Measurements from ENCODE around the gene ZDHHC11. TPM values are rescaled to one million over a fixed set of nuclear protein-coding genes. Genes with fewer than 3 reads are reported as not detected.

ZDHHC11 gene
- total and polyA plus RNA-seq, 9 donors: 1.1 to 25.6 (median 4.7) TPM

- H3K36me3 ChIP-seq: no peaks in the 10 kb centered on the region
- no peaks in the 10 kb centered on the region for H3K27me3 ChIP-seq
- H3K9me3 ChIP-seq: no peaks in the 10 kb centered on the region
- intact Hi-C loops (cut with DNase I): no loop called here
- TF ChIP-seq POLR2A (IDR thresholded peaks at IDR 0.05): no peak
- WGBS, 3 donors: 29 to 52% (median 36%) methylated on average over 16 of the region's 16 CpGs
- no peak overlapping the region for H3K4me3 ChIP-seq
- H3K4me1 ChIP-seq (ENCODE audit: insufficient read depth): peaks cover under 1% of the 10 kb centered on the region
- no peak for DNase-seq
- H3K27ac ChIP-seq: no peak overlapping the region
Measured at GRCh38 chr5:859391-859790, 8.6 kb upstream of the ZDHHC11 start.

GRCh38 chr5:858726-859125 lies 7.9 kb upstream of the ZDHHC11 start:
- Histone ChIP-seq H3K27ac (no peak overlapping the region), H3K4me1 (ENCODE audit: insufficient read depth) (no peaks in the 10 kb centered on the region), H3K4me3 (no peak overlapping the region), H3K27me3 (no peaks in the 10 kb centered on the region), H3K9me3 (no peaks in the 10 kb centered on the region), H3K36me3 (no peaks in the 10 kb centered on the region)
- 86 to 92% (median 88%) methylated on average over 11 of the region's 11 CpGs for WGBS, 3 donors
- TF ChIP-seq POLR2A (IDR thresholded peaks at IDR 0.05) (no peak), EP300 (IDR thresholded peaks at IDR 0.05) (no peak), CTCF (IDR thresholded peaks at IDR 0.05) (no peak)
- peak in 1 of 5 donors; percentile 7 for DNase-seq
- intact Hi-C loops (cut with DNase I): no loop called here

DNA sequence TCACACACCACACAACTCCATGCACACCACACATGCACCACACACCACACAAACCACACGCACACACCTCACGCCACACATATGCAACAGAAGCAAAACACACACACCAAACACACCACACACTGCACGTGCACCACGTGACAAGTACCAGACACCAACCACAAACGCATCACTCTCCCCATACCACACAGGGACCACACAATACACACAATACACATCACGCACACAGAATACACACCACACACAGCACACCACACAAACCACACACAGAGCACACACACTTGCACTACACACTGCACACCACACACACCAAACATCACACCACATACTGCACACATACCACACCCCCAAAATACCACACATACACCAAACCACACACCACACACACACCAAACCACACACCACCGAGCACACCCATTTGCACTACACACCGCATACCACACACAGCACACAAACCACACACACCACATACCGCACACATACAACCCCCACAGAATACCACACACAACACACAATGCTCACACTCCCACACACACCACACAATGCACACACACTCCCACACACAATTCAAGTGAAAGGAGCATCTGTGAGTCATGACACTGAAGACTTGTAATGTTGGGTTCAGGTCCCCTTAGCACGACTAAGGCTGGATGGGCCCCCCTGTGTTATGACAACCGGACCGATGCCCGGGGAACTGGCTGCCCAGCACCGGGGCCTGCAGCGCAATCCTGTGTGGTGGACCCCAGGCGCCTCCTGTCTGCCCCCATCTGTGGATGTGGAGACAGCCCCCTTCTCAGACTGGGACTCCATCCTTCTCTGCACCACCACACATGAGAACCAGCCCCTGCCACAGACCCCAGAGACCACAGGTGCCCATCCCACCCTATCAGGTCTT lies 6.0 kb upstream of the ZDHHC11 start:
- Histone ChIP-seq H3K4me3 (no peak overlapping the region), H3K4me1 (ENCODE audit: insufficient read depth) (no peaks in the 10 kb centered on the region), H3K27me3 (no peaks in the 10 kb centered on the region), H3K9me3 (no peaks in the 10 kb centered on the region), H3K36me3 (no peaks in the 10 kb centered on the region), H3K27ac (no peak overlapping the region)
- intact Hi-C loops (cut with DNase I): no loop called here
- TF ChIP-seq EP300 (IDR thresholded peaks at IDR 0.05): no peak
- TF ChIP-seq POLR2A (IDR thresholded peaks at IDR 0.05): no peak
- no peak for TF ChIP-seq CTCF (IDR thresholded peaks at IDR 0.05)
- WGBS, 3 donors: 78 to 81% (median 78%) methylated on average over 16 of the region's 16 CpGs
- DNase-seq: peak in 1 of 5 donors; percentile 7

- no peaks in the 10 kb centered on the region for H3K9me3 ChIP-seq
- H3K27me3 ChIP-seq: no peaks in the 10 kb centered on the region
- H3K4me1 ChIP-seq (ENCODE audit: insufficient read depth): no peaks in the 10 kb centered on the region
- no peaks in the 10 kb centered on the region for H3K36me3 ChIP-seq
- peak in 1 of 5 donors; percentile 23 for DNase-seq
- 72 to 81% (median 78%) methylated on average over 21 of the region's 21 CpGs for WGBS, 3 donors
- no peak overlapping the region for H3K27ac ChIP-seq
- TF ChIP-seq CTCF (IDR thresholded peaks at IDR 0.05): no peak
- TF ChIP-seq POLR2A (IDR thresholded peaks at IDR 0.05): no peak
- no peak for TF ChIP-seq EP300 (IDR thresholded peaks at IDR 0.05)
- intact Hi-C loops (cut with DNase I): no loop called here
- H3K4me3 ChIP-seq: no peak overlapping the region
Measured at GRCh38 chr5:855771-856530, 5.2 kb upstream of the ZDHHC11 start.
